SW 1271 (cell line): ENCODE measurements around the gene DDX52.
A peak's percentile ranks its signal among the peaks of the same experiment; 100 is the strongest.

Source experiments
- DNase-seq, 2 experiments: peaks; one replicate each; lab custom pipeline; 2025; lab: John Stamatoyannopoulos, UW

Gene DDX52

GRCh38 chr17:37585066-37585465, 58.2 kb downstream of the DDX52 start:
- DNase-seq: no peak

GRCh38 chr17:37576281-37576680, 67.0 kb downstream of the DDX52 start:
- no peak for DNase-seq

- no peak for DNase-seq
Observed at GRCh38 chr17:37574427-37574826, 68.8 kb downstream of the DDX52 start.

GRCh38 chr17:37571674-37572073, 71.6 kb downstream of the DDX52 start:
- DNase-seq: no peak

GRCh38 chr17:37570527-37571093, 72.6 kb downstream of the DDX52 start:
- peak in 1 of 2 experiments; percentile 54 for DNase-seq

GRCh38 chr17:37568350-37569053, 74.7 kb downstream of the DDX52 start:
- no peak for DNase-seq

GRCh38 chr17:37567538-37567937, 75.7 kb downstream of the DDX52 start:
- DNase-seq: no peak

GRCh38 chr17:37567137-37567536, 76.1 kb downstream of the DDX52 start:
- DNase-seq: no peak

- DNase-seq: no peak
Observed at GRCh38 chr17:37564252-37564651, 79.0 kb downstream of the DDX52 start.

- no peak for DNase-seq
Observed at GRCh38 chr17:37562016-37562745, 81.1 kb downstream of the DDX52 start.
